H1 (cell line): ENCODE measurements around the gene NOL4L. TPM values are rescaled to one million over a fixed set of nuclear protein-coding genes. Genes with fewer than 3 reads are reported as not detected.

ENCODE experiments used
- ASH2L ChIP-seq: fragments of 200-600, 300-600 bp; sonication (generic); IDR thresholded peaks from one replicate; pipeline ENCODE4 v1.7.1; 2017; ENCODE audit warnings: low read length
- BCL11A ChIP-seq, 2 experiments: IDR thresholded peaks; one replicate each; pipeline ENCODE4 v1.6.1; 2011; ENCODE audit warnings: low read depth in 2 of 2, low read length in 2 of 2, mild to moderate bottlenecking in 2 of 2
- CBX8 ChIP-seq: fragments of 300-800, 300-1000 bp; sonication (generic); IDR thresholded peaks from 2 replicates; pipeline ENCODE4 v1.7.1; 2016; ENCODE audit warnings: low read depth, low read length, borderline replicate concordance
- CHD1 ChIP-seq: IDR thresholded peaks from 2 replicates; pipeline ENCODE4 v1.6.1; 2012; ENCODE audit warnings: low read depth, low read length, improper control_type of control experiment
- CREB1 ChIP-seq: IDR thresholded peaks from 2 replicates; pipeline ENCODE4 v1.6.1; 2012; ENCODE audit warnings: inconsistent platforms
- EGR1 ChIP-seq: IDR thresholded peaks from 2 replicates; pipeline ENCODE4 v1.6.1; 2011; ENCODE audit warnings: low read depth, low read length, borderline replicate concordance
- EP300 ChIP-seq, 2 experiments: IDR thresholded peaks; 1 replicate in 1 of 2; 2 replicates in 1 of 2; pipeline ENCODE4 v1.6.1; 2011 to 2012; ENCODE audit warnings: low read depth in 2 of 2, low read length in 2 of 2, mild to moderate bottlenecking in 2 of 2, borderline replicate concordance in 1 of 2, inconsistent platforms in 1 of 2, moderate library complexity in 1 of 2
- KDM1A ChIP-seq: fragments of 200-600, 300-600 bp; sonication (generic); IDR thresholded peaks from 2 replicates; pipeline ENCODE4 v1.7.1; 2016; ENCODE audit warnings: mild to moderate bottlenecking, low read length, borderline replicate concordance
- KDM5A ChIP-seq: fragments of 200-600 bp; IDR thresholded peaks from 2 replicates; pipeline ENCODE4 v1.7.1; 2012; ENCODE audit warnings: mild to moderate bottlenecking, low read length, inconsistent platforms, mixed read lengths
- NRF1 ChIP-seq: IDR thresholded peaks from 2 replicates; pipeline ENCODE4 v1.6.1; 2011; ENCODE audit warnings: mild to moderate bottlenecking, low read depth, low read length, improper control_type of control experiment
- RNF2 ChIP-seq: fragments of 200-900, 300-1000 bp; sonication (generic); IDR thresholded peaks from 2 replicates; pipeline ENCODE4 v1.7.1; 2016; ENCODE audit warnings: borderline replicate concordance, low read depth, mild to moderate bottlenecking, antibody characterized with exemption, low read length; ENCODE audit not compliant: poor library complexity, severe bottlenecking; ENCODE audit errors: missing control alignments
- SIX5 ChIP-seq: IDR thresholded peaks from 2 replicates; pipeline ENCODE4 v1.6.1; 2011; ENCODE audit warnings: mild to moderate bottlenecking, low read depth, low read length
- SP1 ChIP-seq: IDR thresholded peaks from 2 replicates; pipeline ENCODE4 v1.6.1; 2011; ENCODE audit warnings: low read depth, low read length
- TBP ChIP-seq: IDR thresholded peaks from 2 replicates; pipeline ENCODE4 v1.6.1; 2011; ENCODE audit warnings: low read depth, low read length, improper control_type of control experiment
- YY1 ChIP-seq: IDR thresholded peaks from 2 replicates; pipeline ENCODE4 v1.6.1; 2011; ENCODE audit warnings: low read depth, mild to moderate bottlenecking, low read length
- polyA plus RNA-seq, 7 experiments: library from polyadenylated mRNA; depleted of rRNA in 3 of 7; stranded (reverse) in 5 of 7; unstranded in 2 of 7; fragments of >200 nt in 5 of 7; fragments of 200-250 nt in 2 of 7; gene quantifications; 1 replicate in 5 of 7; 2 replicates in 1 of 7; 4 replicates in 1 of 7; pipeline versions ENCODE4 v1.2.1 to v1.2.3, GENCODE V29; 2011 to 2013; ENCODE audit warnings: missing spikeins in 2 of 7, mixed read lengths in 2 of 7
- total RNA-seq: library from RNA; stranded (reverse); fragmentation: NEBNext Ultra II Directional; extraction: Animal tissue kit (Norgen Biotek cat#: 25700); gene quantifications from 2 replicates; pipeline ENCODE4 v1.2.1, GENCODE V29; 2021
- TF ChIP-seq, protein P1 (sequence below): IDR thresholded peaks from 2 replicates; pipeline ENCODE4 v1.6.1; 2012; ENCODE audit warnings: inconsistent platforms
- TF ChIP-seq, protein P2 (sequence below): IDR thresholded peaks from 2 replicates; pipeline ENCODE4 v1.6.1; 2012; ENCODE audit warnings: inconsistent platforms
- TF ChIP-seq, protein P3 (sequence below): IDR thresholded peaks from 2 replicates; pipeline ENCODE4 v1.6.1; 2011; ENCODE audit warnings: low read depth, mild to moderate bottlenecking, low read length; ENCODE audit not compliant: insufficient read depth

NOL4L gene
- total and polyA plus RNA-seq, 2 of the 8 experiments (the other 6 are each of a cell fraction or from before 2014, with no cell fraction given), result 15.3 to 23.7 TPM

DNA sequence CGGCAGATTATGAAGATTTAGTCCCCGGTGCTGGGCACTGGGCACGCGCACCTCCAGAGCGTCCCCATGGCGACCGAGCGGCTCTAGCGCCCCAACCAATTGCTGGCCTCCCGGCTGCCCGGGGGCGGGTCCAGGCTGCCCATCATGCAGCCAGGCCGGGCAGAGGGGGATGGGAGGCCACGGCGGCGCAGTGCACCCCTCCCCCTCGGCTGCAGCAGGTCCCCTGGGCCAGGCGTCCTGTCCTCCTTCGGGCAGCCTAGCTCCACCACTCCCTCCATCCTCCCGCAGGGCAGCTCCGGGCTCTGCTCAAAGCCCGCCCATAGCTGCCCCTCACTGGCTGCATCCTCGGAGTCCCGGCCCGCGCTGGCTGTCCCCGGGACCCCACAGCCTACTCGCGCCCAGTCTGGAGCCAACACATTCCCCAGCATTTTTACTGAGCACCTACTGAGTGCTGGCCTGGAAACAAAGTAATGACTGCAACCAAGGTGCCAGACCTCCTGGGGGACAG lies 127.6 kb downstream of the NOL4L start (continued):
- TF ChIP-seq ASH2L (peak; percentile 38), CREB1 (peak; percentile 46), KDM5A (no peak), YY1 (no peak), BCL11A (IDR thresholded peaks at IDR 0.05; ENCODE audit: low read depth in 2 of 2, low read length in 2 of 2) (no peak), SP1 (peak; percentile 79), RNF2 (no peak), NRF1 (no peak), SIX5 (no peak), KDM1A (peak; percentile 85; the same call in 1 of the 2 replicates), TBP (no peak), EP300 (IDR thresholded peaks at IDR 0.05; ENCODE audit: borderline replicate concordance in 1 of 2, low read depth in 2 of 2, low read length in 2 of 2) (0 out of 3 replicates have a peak, but pooled peaks of 1 of the 2 experiments have one; percentile 65), CBX8 (no peak), CHD1 (no peak), EGR1 (no peak; the same call in 1 of the 2 replicates)
- TF ChIP-seq, protein P1, sequence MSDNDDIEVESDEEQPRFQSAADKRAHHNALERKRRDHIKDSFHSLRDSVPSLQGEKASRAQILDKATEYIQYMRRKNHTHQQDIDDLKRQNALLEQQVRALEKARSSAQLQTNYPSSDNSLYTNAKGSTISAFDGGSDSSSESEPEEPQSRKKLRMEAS, result peak; percentile 27; the same call in 1 of the 2 replicates
- TF ChIP-seq, protein P2, sequence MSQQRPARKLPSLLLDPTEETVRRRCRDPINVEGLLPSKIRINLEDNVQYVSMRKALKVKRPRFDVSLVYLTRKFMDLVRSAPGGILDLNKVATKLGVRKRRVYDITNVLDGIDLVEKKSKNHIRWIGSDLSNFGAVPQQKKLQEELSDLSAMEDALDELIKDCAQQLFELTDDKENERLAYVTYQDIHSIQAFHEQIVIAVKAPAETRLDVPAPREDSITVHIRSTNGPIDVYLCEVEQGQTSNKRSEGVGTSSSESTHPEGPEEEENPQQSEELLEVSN, result no peak
- TF ChIP-seq, protein P3, sequence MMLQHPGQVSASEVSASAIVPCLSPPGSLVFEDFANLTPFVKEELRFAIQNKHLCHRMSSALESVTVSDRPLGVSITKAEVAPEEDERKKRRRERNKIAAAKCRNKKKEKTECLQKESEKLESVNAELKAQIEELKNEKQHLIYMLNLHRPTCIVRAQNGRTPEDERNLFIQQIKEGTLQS, result no peak
